Superior temporal gyrus (tissue), 1 donor: ENCODE measurements around the gene COL4A6.
A peak's percentile ranks its signal among the peaks of the same experiment; 100 is the strongest.
"Not testable (repeated sequence)": the region's sequence is repeated elsewhere in the genome, so short reads cannot be mapped to it uniquely, and the experiment has no call there.

Experiments used
- DNase-seq: peaks from one replicate; pipeline ENCODE4 v3.0.0-alpha.2; 2016; ENCODE audit errors: extremely low spot score

COL4A6 gene

DNA sequence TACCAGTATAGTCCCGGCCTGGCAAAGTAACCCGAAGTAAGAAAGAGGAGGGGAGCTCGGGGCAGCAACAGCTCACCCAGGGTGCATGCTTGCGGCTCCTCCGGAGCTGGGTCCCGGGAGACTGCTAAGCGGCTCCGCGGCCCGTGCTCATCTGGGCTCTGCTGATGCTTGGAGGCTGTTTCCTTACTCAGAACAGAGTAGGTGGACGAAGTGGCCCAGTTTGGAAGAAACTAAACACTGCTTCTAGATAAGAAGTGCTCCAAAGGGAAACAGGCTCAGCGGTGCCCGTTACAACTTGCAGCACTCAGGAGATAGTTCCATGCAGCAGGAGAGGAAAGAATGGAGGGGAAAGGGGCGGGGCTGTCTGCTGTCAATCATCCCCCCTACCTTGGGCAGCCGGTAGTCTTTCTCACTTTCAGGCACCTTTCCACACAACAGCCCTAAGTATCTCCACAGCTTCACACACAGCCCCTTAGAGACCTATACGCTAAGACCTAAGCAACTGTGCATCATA is at the start of gene COL4A6:
Gene COL4A6 (minus strand): TSS at position 313 of the 514 bp plus-strand sequence. CDS start 226 bp downstream, at position 87.
- no peak for DNase-seq

DNA sequence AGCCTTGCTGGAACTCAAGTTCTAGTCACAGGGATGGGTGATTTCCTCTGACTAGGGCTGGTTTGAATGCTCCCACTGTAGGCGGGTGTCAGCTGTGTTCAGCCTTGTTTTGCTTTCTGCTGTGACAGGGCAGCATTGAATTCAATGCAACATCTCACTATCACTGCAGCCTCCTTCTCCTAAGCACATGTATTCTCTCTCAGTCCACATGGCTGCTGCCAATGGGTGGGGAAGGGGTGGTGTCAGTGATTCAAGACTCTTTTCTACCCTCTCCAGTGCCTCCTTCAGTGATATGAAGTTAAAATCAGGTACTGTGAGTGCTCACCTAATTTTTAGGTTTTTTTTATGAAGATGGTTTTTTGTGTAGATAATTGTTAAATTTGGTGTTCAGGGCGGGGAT is 47.7 kb upstream of the COL4A6 start:
- DNase-seq, result no peak

DNA sequence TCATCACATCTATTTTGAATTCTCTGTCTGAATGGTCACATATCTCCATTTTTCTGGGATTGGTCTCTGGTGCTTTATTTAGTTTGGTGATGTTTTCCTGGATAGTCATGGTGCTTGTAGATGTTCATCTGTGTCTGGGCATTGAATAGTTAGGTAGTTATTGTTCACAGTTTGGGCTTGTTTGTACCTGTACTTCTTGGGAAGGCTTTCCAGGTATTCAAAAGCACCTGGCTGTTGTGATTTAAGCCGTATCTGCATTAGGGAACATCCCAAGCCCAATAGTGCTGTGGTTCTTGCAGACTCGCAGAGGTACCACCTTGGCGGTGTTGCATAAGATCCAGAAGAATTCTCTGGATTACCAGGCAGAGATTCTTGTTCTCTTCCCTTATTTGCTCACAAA is 46.0 kb upstream of the COL4A6 start:
- no peak for DNase-seq

DNA sequence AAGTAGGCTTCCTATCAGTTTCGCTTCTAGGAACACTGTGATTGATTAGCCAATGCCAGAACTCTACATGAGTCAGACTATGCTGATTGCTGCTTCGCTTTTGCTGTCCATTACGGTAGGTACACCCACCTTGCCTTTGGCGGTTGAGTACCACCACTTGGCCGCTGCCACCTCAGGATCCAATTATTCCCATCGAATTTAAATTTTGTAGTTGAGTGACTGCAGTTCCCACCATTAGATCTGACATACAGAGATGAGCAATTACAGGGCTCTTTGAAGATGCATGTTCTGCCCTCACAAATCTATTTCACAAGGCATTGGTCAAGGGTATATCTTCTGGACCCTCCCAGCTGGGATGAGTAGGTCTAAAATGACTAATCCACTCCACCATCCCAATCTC is 43.3 kb upstream of the COL4A6 start:
- not testable (repeated sequence) for DNase-seq

DNA sequence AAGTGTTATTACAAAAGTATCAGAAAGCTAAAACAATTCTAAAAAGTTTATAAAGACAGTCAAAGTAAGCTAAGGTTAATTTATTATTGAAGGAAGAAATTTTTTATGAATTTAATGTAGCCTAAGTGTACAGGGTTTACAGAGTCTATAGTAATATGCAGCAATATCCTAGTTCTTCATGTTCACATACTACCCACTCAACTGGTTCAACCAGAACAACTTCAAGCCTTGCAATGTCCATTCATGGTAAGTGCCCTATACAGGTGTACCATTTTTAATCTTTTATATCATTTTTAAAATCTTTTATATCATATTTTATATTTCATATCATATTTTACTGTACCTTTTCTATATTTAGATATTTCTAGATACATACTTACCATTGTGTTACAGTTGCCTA is 35.8 kb upstream of the COL4A6 start:
- no peak for DNase-seq

DNA sequence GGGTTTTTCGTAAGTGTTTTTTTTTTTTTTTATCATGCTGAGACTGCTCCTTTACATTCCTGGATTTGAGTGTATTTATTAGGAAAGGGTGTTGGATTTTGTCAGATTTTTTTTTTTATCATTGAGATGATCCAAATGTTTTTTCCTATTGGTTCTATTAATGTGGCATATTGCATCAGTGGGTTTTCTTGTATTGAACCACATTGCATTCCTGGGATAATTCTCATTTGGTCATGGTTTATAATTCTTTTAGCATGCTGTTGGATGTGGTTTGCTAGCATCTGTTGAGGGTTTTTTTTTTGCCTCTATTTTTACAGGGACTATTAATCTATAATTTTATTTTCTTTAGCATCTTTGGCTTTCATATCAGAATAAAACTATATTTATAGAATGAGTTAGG is 30.3 kb upstream of the COL4A6 start:
- DNase-seq, result no peak

DNA sequence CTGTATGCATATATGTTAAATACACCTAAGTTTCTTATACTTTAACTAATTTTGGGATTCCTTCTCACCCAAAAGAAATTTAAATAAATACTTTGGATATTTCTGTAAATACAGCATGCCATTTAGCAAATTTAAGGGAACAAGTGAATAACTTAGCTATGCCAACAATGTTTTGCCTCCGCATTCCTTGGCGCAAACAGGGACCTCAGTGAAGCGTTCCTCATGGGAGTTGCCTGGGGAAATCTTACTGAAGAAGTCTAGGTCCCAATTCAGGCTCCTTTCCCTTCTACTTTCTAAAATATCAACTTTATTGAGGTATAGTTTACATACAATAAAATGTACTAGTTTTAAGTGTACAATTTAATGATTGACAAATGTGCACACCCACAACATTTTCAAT is 26.4 kb upstream of the COL4A6 start:
- DNase-seq, result no peak

DNA sequence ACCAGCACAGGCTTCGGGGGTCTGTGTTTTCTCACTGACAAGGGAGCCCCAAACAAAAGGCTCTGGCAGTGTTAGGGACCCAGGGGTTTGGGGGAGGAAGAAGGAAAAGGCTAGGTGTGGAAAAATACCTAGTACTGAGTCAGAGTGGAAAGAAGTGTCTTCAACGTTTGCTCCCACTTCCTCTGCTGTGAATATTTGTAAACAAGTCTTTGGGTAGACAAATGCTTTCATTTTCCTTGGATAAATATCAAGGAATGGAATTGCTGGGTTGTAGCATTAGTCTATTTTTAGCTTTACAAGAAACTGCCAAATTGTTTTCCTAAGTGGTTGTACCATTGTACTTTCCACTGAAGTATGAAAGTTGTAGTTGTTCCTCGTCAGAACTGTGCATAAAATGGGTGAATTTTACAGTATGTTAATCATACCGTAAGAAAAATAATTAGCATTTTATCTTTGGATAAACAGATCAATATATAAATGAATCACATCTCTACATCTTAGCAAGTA is 18.8 kb upstream of the COL4A6 start:
- DNase-seq, result no peak

DNA sequence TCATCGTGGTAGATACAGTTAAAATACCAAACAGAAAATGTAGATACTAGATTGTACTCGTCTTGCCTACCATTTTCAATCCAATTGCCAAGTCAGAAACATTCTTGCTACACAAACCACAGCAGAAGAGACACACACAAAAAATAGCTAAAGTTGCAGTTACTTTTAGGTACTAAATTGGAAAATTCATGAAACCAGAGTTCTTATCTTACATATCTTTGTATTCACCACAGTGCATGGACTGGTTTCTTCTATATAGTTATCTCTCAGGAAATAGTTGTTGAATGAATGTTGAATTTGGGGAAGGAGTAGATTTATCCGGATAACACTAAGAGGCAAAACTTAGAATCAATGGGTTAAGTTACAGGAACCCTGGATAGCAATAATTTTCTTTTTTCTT is 15.6 kb upstream of the COL4A6 start:
- no peak for DNase-seq

DNA sequence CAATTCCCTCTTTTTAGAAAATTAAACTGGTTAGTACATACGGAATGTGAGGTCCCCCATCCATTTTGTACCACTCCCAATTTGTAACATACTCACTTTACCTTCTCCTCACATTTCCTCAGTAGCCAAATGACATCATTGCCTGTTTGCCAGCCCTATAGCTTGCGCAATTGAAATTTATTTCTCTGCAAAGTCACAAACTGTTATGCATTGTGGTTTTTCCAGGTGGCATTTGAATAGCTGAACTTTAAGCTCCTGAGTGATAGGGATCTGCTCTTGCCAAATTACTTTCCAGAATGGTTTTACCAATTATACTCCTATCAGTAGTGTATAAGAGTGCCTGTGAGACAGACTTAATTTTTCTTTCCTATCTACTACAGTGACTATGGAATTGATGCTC is 9.1 kb upstream of the COL4A6 start:
- DNase-seq, result no peak

DNA sequence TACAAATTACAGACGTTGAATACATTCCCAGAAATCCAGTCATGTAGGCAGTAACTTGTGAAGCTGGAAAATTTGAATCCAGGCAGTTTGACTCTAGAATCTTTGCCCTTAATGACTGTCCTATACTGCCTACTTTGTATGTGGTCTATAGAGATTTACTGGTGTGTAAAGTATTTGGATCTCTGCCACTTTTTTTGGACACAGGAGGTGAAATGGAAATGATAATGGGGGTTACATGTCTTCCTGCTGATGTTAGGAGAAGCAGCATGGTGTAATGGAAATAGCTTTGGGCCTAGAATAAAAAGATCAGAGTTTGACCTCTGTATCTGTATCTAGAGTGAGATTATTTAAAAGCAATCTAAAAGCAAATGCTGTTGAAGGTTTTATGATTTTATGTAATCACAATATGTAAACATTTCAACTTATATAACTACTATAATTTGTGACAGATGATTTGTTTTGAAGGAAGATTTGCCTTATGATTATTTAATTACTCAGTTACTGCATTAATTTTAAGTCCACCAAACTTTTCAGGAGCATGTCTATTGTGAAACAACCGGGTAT is 4.8 kb upstream of the COL4A6 start:
- no peak for DNase-seq

DNA sequence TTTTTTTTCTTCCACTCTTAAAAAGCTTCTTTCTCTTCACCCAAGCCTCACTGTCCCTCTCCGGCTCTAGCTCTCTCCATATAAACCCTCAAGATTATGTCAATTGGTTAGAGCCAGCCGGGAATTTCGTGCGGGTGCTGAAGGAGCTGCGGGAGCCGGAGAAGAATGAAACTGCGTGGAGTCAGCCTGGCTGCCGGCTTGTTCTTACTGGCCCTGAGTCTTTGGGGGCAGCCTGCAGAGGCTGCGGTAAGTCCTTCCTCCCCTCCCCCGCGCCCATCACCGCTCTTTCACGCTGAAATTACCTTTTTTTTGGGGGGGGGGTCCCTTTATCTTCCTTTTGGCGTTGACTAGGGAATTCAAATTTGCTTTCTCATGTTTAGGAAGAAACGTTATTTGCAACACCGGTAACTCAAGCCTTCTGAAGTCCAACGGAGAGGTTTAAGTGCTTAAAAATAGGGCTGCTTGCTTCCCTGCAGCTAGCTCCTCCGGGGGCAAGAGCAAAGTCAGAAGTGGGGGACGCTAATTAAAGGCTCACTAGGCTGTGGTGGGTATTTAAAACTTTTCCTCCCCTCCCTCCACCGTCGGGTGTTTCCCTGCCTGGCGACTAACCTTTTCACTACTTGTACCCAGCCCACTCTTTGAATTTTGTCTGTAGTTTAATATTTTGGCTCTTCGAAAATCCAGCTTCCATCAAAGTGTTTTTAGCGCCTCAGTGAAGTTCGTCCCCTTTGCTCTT is 1.9 kb upstream of the COL4A6 start:
- no peak for DNase-seq

DNA sequence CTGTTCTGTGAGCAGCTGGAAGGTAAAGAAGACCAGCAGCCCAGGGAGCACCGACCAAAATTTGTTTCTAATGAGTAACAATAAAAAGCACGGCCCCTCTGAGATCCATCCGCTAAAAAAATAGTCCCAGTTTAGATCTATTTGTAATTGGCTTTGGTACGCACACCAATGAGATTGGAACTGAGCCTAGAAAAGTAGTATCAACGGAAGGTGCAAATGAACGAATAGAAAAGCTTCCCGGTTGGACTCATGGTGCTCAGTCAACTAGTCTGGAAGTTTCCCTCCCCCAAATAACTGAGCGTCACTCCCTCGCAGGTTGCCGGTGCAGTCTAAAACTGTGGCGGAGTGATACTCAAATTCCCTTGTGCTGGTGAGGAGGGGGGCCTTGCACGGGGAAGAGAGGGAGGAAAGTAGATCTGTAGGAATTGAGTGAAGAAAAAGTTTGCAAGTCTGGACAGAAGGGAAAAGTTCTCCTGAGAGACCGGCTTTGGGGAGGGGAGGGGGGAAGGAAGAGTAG is 1.3 kb upstream of the COL4A6 start, which contains the start of gene COL4A5:
Gene COL4A5 (plus strand): TSS at position 413 of the 517 bp plus-strand sequence. CDS start 288 bp downstream, outside the sequence.
- DNase-seq, result peak; percentile 21

DNA sequence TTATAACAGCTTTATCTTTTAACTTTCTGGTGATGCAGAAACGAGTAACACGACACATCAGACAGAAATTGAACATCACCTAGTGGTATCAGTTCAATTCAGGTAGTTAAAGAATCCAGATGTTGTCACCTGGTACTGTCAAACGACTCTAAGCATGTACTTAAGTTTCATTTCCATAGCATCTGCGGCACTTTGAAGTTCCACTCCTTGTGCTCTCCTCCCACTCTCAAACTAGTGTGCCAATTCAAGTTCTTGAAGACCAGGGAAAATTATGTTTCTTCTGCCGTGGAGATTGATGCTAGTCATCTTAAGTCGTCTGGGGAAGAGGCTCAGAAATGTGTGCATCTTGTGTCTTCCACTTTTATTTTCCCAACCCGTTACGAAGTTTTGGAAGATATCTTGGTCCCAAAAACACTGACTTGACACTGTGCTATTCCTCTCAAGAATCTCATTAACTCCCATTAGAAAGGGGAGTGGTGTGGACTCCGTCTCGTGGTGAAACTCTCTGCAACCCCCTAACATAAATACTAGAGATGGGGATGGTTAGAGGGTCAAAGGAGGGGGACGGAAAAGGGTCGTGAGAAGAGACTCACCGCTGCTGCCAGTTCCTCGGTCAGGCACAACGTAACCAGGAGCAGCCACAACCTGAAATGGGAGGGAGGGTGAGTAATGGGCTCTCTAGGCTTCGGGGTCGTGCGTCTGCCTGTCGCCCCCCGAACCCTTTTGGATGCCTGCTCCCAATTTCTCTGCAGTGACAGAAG is 693 bp downstream of the COL4A6 start:
- DNase-seq, result no peak

DNA sequence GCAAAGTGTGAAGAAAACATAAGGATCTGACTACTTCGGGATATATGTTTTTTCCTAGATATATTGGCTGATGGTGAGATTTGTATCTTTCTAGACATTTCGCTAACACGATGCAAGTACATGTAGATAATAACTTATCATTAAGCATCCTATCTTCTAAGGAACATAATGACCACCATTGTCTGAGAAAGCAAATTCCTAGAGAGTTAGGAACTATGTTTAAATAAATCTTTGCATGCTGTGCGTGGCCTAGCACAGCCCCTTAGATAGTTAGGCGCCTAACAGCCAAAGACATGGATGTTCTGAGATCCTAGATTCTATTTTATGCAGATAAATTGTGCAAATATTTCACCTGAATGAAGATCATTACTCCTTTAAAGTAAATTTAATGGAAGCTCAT is 3.0 kb downstream of the COL4A6 start:
- no peak for DNase-seq

DNA sequence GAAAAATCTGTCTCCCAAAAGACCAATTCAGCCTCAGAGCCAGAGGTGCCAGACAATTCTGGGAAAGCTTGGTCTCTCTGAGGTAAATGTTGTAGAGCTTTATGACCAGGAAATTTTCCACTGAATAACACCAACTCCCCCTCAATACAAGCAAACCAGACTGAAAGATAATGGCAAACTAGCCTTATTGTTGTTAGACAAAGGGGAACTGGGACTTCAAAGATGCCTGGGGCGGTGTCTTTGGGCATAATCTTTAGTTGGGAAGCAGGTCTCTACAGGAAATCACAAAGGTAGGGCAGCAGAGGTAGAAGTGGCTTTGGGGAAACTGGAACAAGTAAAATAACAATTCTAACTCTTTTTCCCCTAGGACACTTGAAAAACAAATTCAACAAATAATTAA is 12.0 kb downstream of the COL4A6 start:
- DNase-seq, result no peak

DNA sequence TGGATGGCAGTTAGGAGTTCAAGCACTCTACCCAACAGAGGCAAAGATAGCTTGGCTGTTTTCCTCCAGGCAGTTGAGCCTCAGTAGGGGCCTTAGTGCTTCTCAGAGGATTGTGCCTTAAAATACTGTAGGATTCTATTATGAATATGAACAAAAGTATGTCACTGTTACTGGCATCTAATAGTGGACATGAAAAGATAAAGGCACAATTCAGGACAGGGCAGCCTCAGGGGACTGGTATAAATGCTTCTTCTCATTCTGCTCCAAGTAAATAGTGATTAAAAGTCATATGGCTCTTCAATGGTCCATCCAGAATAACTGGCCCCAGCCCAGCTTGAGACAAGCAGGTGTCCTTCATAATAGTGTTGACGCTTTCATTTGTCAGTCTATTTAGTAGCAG is 17.7 kb downstream of the COL4A6 start:
- no peak for DNase-seq

DNA sequence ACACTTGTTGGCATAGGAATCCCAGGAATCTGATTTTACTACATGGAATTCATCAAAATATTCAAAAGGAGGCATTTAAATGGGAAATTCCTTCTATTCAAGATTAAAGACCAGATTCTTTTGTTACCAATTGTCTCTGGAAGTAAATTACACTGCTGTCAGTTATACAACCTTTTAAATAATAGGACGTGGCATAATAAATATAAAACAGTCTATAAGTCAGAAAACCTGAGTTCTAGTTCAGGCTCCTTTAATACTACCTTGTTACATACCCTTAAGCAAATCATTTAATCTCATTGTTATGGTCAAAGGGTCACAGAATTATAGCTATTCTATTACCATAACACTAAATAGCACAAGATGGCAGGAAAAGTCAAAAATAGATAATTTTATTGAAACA is 18.8 kb downstream of the COL4A6 start:
- no peak for DNase-seq

DNA sequence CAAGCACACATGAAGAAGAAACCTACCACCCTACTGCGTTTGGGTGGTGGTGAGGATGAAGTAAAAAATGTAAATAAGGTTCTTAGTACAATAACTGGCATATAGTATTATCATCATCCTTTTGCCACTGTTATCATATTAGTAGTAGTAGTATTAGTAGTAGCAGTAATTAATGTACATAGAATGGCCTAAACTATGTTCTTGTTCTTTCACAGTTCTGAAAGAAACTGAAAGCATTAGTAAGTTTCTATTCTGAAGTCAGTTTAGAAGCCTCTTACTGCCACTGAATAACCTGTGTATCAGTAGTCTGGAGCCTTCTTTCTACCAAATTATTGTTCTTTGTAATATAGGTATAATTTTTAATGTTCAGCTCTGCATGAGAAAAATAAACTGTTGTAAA is 21.0 kb downstream of the COL4A6 start:
- no peak for DNase-seq

DNA sequence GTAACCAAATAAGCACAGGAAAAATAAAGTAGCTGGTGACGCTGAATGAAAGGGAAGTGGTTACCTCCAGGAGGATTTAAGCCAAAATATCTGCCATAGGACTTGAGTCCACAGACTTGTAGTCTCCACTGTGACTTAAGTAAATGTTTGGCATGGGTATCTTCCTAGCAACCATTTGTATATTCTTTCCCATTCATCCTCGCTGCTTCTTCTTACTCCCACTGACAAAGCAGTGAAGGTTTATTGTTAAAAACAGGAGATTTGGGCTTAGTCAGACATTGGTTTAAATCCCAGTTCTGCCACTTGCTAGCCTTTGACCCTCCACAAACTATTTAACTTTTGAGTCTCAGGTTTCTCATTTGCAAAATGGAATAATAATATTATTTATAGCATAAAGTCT is 22.3 kb downstream of the COL4A6 start:
- DNase-seq, result no peak

DNA sequence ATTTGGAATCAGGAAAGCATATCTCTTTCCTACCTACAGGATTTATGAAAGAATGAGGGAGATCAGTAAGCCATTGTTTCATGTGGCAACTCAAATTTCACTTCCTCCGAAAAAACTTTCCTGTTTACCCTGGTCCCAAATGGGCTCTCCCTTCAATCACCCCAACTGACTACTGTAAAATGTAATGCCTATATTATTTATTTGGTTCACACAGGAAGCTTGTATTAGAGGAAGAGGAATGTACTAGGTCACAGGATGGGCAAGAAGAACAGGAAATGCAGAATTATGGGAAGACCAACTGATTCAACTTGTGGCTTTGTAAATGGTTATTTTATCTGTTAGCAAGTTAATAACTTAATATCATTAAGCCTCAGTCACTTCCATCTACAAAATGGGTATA is 23.1 kb downstream of the COL4A6 start:
- DNase-seq, result no peak

DNA sequence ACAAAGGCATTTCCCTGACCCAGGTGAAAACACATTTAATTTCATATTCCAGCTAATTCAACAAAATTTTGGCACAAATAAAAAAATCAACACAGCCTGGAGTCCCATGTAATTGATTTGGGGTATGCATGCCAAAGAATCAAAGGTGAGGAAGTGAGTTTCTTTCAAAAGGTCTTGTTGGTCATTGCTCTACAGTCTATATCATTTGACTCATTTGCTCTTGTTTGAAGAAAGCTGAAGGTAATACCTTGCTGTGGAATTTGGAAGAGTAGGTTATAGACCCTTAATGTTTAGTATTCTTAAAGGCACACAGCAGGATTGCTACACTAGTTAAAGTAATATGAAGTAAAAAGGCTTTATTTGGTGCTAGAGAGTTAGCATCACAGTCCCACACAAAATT is 25.4 kb downstream of the COL4A6 start:
- DNase-seq, result no peak
